GM12878 (cell line): ENCODE measurements around the gene TBX4. TPM values are rescaled to one million over a fixed set of nuclear protein-coding genes. Genes with fewer than 3 reads are reported as not detected.
A peak's percentile ranks its signal among the peaks of the same experiment; 100 is the strongest.

Experiments
- ATAC-seq: fragments of 200-7000 bp; cut with Tn5 transposase; 3 replicates; pipeline ENCODE4 v1.9.1; 2020; ENCODE audit warnings: mild to moderate bottlenecking, moderate library complexity
- BruUV-seq: library from RNA; stranded (reverse); fragments of 400-500 nt; replicated peaks from 2 replicates; lab custom pipeline; 2021; lab: Mats Ljungman, UMichigan
- CTCF ChIA-PET: fragments of 300-600 bp; sonication (Branson Sonifier 250); formaldehyde crosslinking; extraction: SDS; loops from one replicate; lab custom pipeline; 2021; ENCODE audit warnings: inconsistent platforms; lab: Yijun Ruan, JAX
- POLR2A ChIA-PET: fragments of 350-600 bp; formaldehyde crosslinking; extraction: SDS; loops from one replicate; lab custom pipeline; 2021; ENCODE audit warnings: inconsistent platforms; lab: Charles Lee
- RAD21 ChIA-PET: fragments of 300-600 bp; sonication (Branson Sonifier 250); formaldehyde crosslinking; loops from one replicate; lab custom pipeline; 2023; ENCODE audit warnings: antibody characterized with exemption; ENCODE audit not compliant: unreplicated experiment; lab: Charles Lee
- SMC1A ChIA-PET: fragments of 300-600 bp; sonication (Branson Sonifier 250); formaldehyde crosslinking; loops from one replicate; lab custom pipeline; 2023; ENCODE audit not compliant: unreplicated experiment, uncharacterized antibody; lab: Charles Lee
- DNase-seq: peaks from one replicate; pipeline ENCODE4 v3.0.0-alpha.2; 2011; ENCODE audit warnings: low read depth, low spot score
- FAIRE-seq: peaks from 3 replicates; lab custom pipeline; 2011; peaks lifted over from hg19 to GRCh38; lab: Jason Lieb, UNC
- H2AFZ ChIP-seq: 2 replicates; pipeline ENCODE4 v1.6.0; 2011; ENCODE audit warnings: low read depth, low read length, control low read depth; ENCODE audit not compliant: control insufficient read depth
- H3K27ac ChIP-seq: 2 replicates; pipeline ENCODE4 v1.5.1; 2011; ENCODE audit warnings: control low read depth; ENCODE audit not compliant: control insufficient read depth, insufficient read depth
- H3K27me3 ChIP-seq, 2 experiments: replicated peaks in 1 of 2; 2 replicates each; pipeline versions ENCODE4 v1.6.0 to v1.6.1; 2011; ENCODE audit warnings: low read length in 1 of 2; ENCODE audit not compliant: control insufficient read depth in 2 of 2, insufficient read depth in 2 of 2
- H3K36me3 ChIP-seq, 2 experiments: 2 replicates each; pipeline ENCODE4 v1.5.1; 2011; ENCODE audit warnings: low read length in 1 of 2; ENCODE audit not compliant: control insufficient read depth in 2 of 2, insufficient read depth in 2 of 2
- H3K4me1 ChIP-seq: 2 replicates; pipeline ENCODE4 v1.6.1; 2011; ENCODE audit warnings: mild to moderate bottlenecking, low read length, moderate library complexity, mixed read lengths; ENCODE audit not compliant: control insufficient read depth, insufficient read depth
- H3K4me2 ChIP-seq: 2 replicates; pipeline ENCODE4 v1.6.0; 2011; ENCODE audit warnings: control low read depth; ENCODE audit not compliant: control insufficient read depth, insufficient read depth
- H3K4me3 ChIP-seq: fragments of 200-600 bp; sonication (generic); 2 replicates; pipeline ENCODE4 v1.5.1; 2016
- H3K79me2 ChIP-seq: 2 replicates; pipeline ENCODE4 v1.6.0; 2011; ENCODE audit warnings: low read length; ENCODE audit not compliant: control insufficient read depth, insufficient read depth
- H3K9ac ChIP-seq: 2 replicates; pipeline ENCODE4 v1.8.0; 2011; ENCODE audit warnings: low read length, control low read depth, mixed read lengths; ENCODE audit not compliant: control insufficient read depth, insufficient read depth
- H3K9me3 ChIP-seq: replicated peaks from 3 replicates; pipeline ENCODE4 v1.5.1; 2011; ENCODE audit warnings: mild to moderate bottlenecking, low read length; ENCODE audit not compliant: control insufficient read depth, insufficient read depth
- H4K20me1 ChIP-seq: 2 replicates; pipeline ENCODE4 v1.6.0; 2011; ENCODE audit not compliant: control insufficient read depth, insufficient read depth
- ETV6 ChIP-seq, 2 experiments: fragments of 450-650 bp in 1 of 2; IDR thresholded peaks in 1 of 2; conservative IDR thresholded peaks in 1 of 2; 2 replicates each; pipeline ENCODE4 v1.6.1; 2014; ENCODE audit warnings: antibody characterized with exemption in 1 of 2, borderline replicate concordance in 1 of 2, low read depth in 1 of 2, mild to moderate bottlenecking in 1 of 2, moderate library complexity in 1 of 2
- NFXL1 ChIP-seq: fragments of 450-650 bp; IDR thresholded peaks from 2 replicates; pipeline ENCODE4 v1.6.1; 2017; ENCODE audit warnings: antibody characterized with exemption, mild to moderate bottlenecking, borderline replicate concordance
- NRF1 ChIP-seq: conservative IDR thresholded peaks from 2 replicates; pipeline ENCODE4 v1.6.1; 2011; ENCODE audit warnings: mild to moderate bottlenecking, low read depth, low read length, improper control_type of control experiment
- RFX5 ChIP-seq: IDR thresholded peaks from 2 replicates; pipeline ENCODE4 v1.6.1; 2011; ENCODE audit warnings: low read depth, low read length, improper control_type of control experiment
- SP1 ChIP-seq: IDR thresholded peaks from one replicate; pipeline ENCODE4 v1.6.1; 2011; ENCODE audit warnings: low read depth, low read length
- WGBS: methylation state at CpG from one replicate; pipeline ENCODE4 v1.1.6; 2016; ENCODE audit warnings: low lambda C conversion rate; ENCODE audit not compliant: insufficient replicate concordance, insufficient coverage; ENCODE audit errors: missing lambda C conversion rate; 5-methylcytosine and 5-hydroxymethylcytosine counted together
- in situ Hi-C: fragments of 300-500 bp; cut with MboI; formaldehyde crosslinking; loops from 9 replicates; pipeline ENCODE4 v1.14.3; 2018; ENCODE audit warnings: mixed read lengths
- intact Hi-C: fragments of 100-400 bp; cut with micrococcal nuclease; formaldehyde crosslinking; loops from one replicate; pipeline ENCODE4 v1.14.2; 2022; ENCODE audit not compliant: unreplicated experiment
- polyA plus RNA-seq, 11 experiments: library from polyadenylated mRNA; depleted of rRNA in 4 of 11; unstranded in 6 of 11; stranded (reverse) in 5 of 11; fragments of >200 nt; fragmentation: Nextera tagmentation in 4 of 11; fragmentation: Illumina TruSeq in 1 of 11; extraction: Ambion mirVana in 4 of 11; extraction: Trizol in 1 of 11; gene quantifications; 1 replicate in 1 of 11; 2 replicates in 10 of 11; pipeline versions ENCODE4 v1.2.1 to v1.2.3, GENCODE V29; 2011 to 2016; ENCODE audit warnings: inconsistent platforms in 2 of 11, missing spikeins in 2 of 11, low read depth in 1 of 11
- total RNA-seq, 4 experiments: library from RNA; depleted of rRNA in 3 of 4; stranded (reverse); fragments of >200 nt in 3 of 4; fragmentation: Illumina TruSeq in 1 of 4; extraction: Trizol in 1 of 4; gene quantifications; 2 replicates each; pipeline versions ENCODE4 v1.2.1 to v1.2.3, GENCODE V29; 2013 to 2021
- TF ChIP-seq, protein P1 (sequence below): IDR thresholded peaks from 2 replicates; pipeline ENCODE4 v1.6.1; 2012; ENCODE audit warnings: low read depth, low read length, improper control_type of control experiment
- TF ChIP-seq, protein P2 (sequence below): IDR thresholded peaks from 2 replicates; pipeline ENCODE4 v1.6.1; 2012; ENCODE audit warnings: low read depth, low read length, improper control_type of control experiment
- TF ChIP-seq, protein P3 (sequence below): fragments of 450-650 bp; IDR thresholded peaks from 2 replicates; pipeline ENCODE4 v1.6.1; 2017; ENCODE audit warnings: antibody characterized with exemption, mild to moderate bottlenecking, moderate library complexity

Gene TBX4
- total and polyA plus RNA-seq, 10 of the 15 experiments (the other 5 are each of a cell fraction or from before 2014, with no cell fraction given): 0.01 TPM; not detected in 9

DNA sequence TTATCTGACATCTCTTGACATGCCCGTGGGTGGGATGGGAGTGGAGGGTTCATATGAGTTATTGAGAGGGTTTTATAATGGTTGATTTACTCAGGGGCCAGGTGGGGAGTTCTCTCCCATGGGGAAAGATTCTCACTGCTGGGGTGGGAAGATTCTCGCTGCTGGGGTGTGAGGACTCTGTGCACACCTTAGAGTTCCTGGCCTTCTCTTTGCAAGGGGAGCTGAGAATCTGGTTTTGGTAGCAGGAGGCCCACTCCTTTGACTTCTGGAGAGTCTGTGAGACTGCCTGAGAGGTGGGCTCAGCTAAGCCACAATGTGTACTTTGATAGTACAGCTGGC lies 31.5 kb downstream of the TBX4 start (continued):
- TF ChIP-seq, protein P1, sequence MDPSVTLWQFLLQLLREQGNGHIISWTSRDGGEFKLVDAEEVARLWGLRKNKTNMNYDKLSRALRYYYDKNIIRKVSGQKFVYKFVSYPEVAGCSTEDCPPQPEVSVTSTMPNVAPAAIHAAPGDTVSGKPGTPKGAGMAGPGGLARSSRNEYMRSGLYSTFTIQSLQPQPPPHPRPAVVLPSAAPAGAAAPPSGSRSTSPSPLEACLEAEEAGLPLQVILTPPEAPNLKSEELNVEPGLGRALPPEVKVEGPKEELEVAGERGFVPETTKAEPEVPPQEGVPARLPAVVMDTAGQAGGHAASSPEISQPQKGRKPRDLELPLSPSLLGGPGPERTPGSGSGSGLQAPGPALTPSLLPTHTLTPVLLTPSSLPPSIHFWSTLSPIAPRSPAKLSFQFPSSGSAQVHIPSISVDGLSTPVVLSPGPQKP: no peak
- TF ChIP-seq NRF1 (no peak), RFX5 (no peak), SP1 (no peak)
- TF ChIP-seq, protein P2, sequence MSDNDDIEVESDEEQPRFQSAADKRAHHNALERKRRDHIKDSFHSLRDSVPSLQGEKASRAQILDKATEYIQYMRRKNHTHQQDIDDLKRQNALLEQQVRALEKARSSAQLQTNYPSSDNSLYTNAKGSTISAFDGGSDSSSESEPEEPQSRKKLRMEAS: no peak

DNA sequence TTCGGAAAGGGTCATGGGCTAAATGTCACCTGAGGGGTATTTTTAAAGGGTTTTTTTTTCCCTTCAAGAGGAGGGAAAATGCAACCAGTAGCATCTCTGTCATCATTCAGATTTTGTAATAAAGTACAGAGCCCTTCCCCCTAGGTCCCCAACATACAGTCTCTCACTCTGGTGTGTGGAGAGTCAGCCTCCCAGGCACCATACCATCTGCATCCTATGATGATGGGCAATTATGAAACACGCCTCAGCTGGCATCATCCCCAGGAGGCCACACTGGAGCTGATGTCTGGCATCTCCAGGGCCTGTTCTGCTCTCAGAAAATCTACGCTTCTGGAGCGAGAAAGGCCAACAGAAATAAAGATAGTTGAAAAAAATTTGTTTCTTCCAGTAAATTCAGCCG lies 32.0 kb downstream of the TBX4 start:
- Histone ChIP-seq H3K9ac (no peak overlapping the region), H3K4me2 (no peak overlapping the region), H3K4me3 (no peak overlapping the region), H4K20me1 (no peaks in the 10 kb centered on the region), H3K36me3 (no peaks in the 10 kb centered on the region), H3K79me2 (no peaks in the 10 kb centered on the region), H3K27ac (no peak overlapping the region), H3K27me3 (peaks cover 3% of the 10 kb centered on the region in 2 experiments; a peak in 3 of 4 replicates), H2AFZ (no peak overlapping the region), H3K4me1 (no peaks in the 10 kb centered on the region), H3K9me3 (no peaks in the 10 kb centered on the region)
- ChIA-PET POLR2A (no interaction called here), RAD21 (no interaction called here), CTCF (interaction anchor here (0.9 kb wide), 1 partner anchor 16 kb away, joined by 3 read pairs; no protein-coding TSS in a partner anchor), SMC1A (no interaction called here)
- in situ Hi-C loops: no loop called here
- no peak for DNase-seq
- ATAC-seq: no peak
- FAIRE-seq: no peak
- intact Hi-C loops: no loop called here
- WGBS: 28% methylated on average over 5 of the region's 5 CpGs
- BruUV-seq: no TSS peak
- TF ChIP-seq, protein P3, sequence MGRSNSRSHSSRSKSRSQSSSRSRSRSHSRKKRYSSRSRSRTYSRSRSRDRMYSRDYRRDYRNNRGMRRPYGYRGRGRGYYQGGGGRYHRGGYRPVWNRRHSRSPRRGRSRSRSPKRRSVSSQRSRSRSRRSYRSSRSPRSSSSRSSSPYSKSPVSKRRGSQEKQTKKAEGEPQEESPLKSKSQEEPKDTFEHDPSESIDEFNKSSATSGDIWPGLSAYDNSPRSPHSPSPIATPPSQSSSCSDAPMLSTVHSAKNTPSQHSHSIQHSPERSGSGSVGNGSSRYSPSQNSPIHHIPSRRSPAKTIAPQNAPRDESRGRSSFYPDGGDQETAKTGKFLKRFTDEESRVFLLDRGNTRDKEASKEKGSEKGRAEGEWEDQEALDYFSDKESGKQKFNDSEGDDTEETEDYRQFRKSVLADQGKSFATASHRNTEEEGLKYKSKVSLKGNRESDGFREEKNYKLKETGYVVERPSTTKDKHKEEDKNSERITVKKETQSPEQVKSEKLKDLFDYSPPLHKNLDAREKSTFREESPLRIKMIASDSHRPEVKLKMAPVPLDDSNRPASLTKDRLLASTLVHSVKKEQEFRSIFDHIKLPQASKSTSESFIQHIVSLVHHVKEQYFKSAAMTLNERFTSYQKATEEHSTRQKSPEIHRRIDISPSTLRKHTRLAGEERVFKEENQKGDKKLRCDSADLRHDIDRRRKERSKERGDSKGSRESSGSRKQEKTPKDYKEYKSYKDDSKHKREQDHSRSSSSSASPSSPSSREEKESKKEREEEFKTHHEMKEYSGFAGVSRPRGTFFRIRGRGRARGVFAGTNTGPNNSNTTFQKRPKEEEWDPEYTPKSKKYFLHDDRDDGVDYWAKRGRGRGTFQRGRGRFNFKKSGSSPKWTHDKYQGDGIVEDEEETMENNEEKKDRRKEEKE: no peak
- TF ChIP-seq ETV6 (conservative IDR thresholded peaks at IDR 0.05 in 1 of 2, IDR thresholded peaks at IDR 0.05 in 1 of 2; ENCODE audit: borderline replicate concordance in 1 of 2, low read depth in 1 of 2) (peak in 1 of 2 experiments; percentile 93; a peak in 2 of 4 replicates), NFXL1 (peak; percentile 75; the same call in 1 of the 2 replicates)
